Measurements from ENCODE around the gene TMIE. TPM values are rescaled to one million over a fixed set of nuclear protein-coding genes. Genes with fewer than 3 reads are reported as not detected.

TMIE gene
- total and polyA plus RNA-seq, 10 of the 15 experiments (the other 5 are each of a cell fraction or from before 2014, with no cell fraction given): not detected

DNA sequence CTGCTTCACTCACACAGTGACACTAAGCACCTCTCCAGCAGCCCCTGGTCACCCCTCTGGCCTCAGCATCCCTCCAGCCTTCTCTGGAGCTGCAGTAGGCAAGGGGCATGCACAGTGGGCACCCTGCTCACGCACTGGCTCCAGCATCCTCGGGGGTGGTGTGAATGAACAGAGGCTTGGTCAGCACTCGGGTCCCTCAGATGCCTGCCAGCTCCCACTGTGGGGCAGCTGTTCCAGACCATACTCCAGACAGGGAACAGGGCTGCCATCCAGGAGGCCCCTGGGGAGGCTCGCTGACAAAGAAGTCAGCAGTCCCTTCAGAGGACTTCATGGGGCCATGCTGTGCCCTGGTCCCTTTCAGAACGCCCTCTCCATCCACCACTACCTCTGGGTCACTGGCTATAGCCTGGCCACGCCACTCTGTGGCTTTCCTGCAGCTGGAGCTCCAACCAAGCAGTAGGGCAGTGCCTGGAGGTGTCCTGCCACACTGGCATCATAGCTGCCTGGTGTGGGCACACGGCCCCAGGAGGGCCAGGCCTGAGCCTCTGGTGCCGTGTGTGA, 34.1 kb upstream of the TMIE start (continued):
- TF ChIP-seq BMI1 (IDR thresholded peaks at IDR 0.05; ENCODE audit: borderline replicate concordance): no peak

DNA sequence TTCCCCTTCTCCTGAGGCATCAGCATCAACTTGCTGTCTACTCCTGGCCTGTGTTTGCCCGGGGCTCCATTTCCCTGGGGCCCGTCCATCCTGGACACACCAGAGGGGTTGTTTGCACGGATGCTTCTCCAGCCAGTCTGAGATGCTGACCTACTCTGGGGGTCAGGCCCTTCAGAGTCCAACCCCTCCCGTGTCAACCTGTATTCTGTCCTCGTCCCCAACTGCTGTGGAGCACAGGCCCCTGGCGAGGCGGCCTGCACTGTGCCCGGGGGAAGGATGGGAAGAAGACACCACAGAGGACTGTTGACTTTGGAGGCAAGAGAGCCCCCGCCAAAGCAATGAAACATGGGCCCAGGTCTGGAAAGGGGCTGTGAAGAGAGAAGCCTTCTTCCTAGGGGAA, 33.5 kb upstream of the TMIE start:
- no peak overlapping the region for H3K27ac ChIP-seq (ENCODE audit: control insufficient read depth, insufficient read depth)
- CTCF ChIA-PET: no interaction called here
- no peak overlapping the region for H3K9ac ChIP-seq (ENCODE audit: control insufficient read depth, insufficient read depth, low read length)
- peaks cover 0 to 1% of the 10 kb centered on the region in 2 experiments; a peak in 3 of 4 replicates for H3K27me3 ChIP-seq (replicated peaks in 1 of 2; ENCODE audit: control insufficient read depth in 2 of 2, insufficient read depth in 2 of 2, low read length in 1 of 2)
- H3K4me3 ChIP-seq: no peak overlapping the region
- DNase-seq (ENCODE audit: low read depth, low spot score): no peak
- no peak for ATAC-seq
- no TSS peak for BruUV-seq (replicated peaks)
- SMC1A ChIA-PET (ENCODE audit: uncharacterized antibody, unreplicated experiment): no interaction called here
- 26% methylated on average over 8 of the region's 9 CpGs for WGBS (ENCODE audit: insufficient coverage, insufficient replicate concordance, low lambda C conversion rate, missing lambda C conversion rate)
- RAD21 ChIA-PET (ENCODE audit: unreplicated experiment): no interaction called here
- no peaks in the 10 kb centered on the region for H3K36me3 ChIP-seq (ENCODE audit: control insufficient read depth in 2 of 2, insufficient read depth in 2 of 2, low read length in 1 of 2)
- no peak overlapping the region for H3K4me2 ChIP-seq (ENCODE audit: control insufficient read depth, insufficient read depth)
- no peaks in the 10 kb centered on the region for H3K79me2 ChIP-seq (ENCODE audit: control insufficient read depth, insufficient read depth, low read length)
- intact Hi-C loops (cut with micrococcal nuclease; ENCODE audit: unreplicated experiment): no loop called here
- no peaks in the 10 kb centered on the region for H3K9me3 ChIP-seq (replicated peaks; ENCODE audit: control insufficient read depth, insufficient read depth, low read length)
- POLR2A ChIA-PET: no interaction called here
- no peak overlapping the region for H2AFZ ChIP-seq (ENCODE audit: control insufficient read depth, low read depth, low read length)
- H4K20me1 ChIP-seq (ENCODE audit: control insufficient read depth, insufficient read depth): no peaks in the 10 kb centered on the region; the same call in 1 of the 2 replicates
- in situ Hi-C loops (cut with MboI): no loop called here
- H3K4me1 ChIP-seq (ENCODE audit: control insufficient read depth, insufficient read depth, low read length): no peaks in the 10 kb centered on the region
- no peak for FAIRE-seq
- TF ChIP-seq, protein P1, sequence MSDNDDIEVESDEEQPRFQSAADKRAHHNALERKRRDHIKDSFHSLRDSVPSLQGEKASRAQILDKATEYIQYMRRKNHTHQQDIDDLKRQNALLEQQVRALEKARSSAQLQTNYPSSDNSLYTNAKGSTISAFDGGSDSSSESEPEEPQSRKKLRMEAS (IDR thresholded peaks at IDR 0.05; ENCODE audit: low read depth, low read length): no peak
- TF ChIP-seq ZNF622 (IDR thresholded peaks at IDR 0.05) (no peak), BRCA1 (IDR thresholded peaks at IDR 0.05; ENCODE audit: low read depth, low read length) (no peak), CREB1 (IDR thresholded peaks at IDR 0.05; ENCODE audit: low read depth) (no peak), SMC3 (IDR thresholded peaks at IDR 0.05; ENCODE audit: borderline replicate concordance, low read length) (no peak), IRF4 (IDR thresholded peaks at IDR 0.05; ENCODE audit: low read depth, low read length) (no peak), CBFB (IDR thresholded peaks at IDR 0.05; ENCODE audit: low read depth) (no peak), RBBP5 (conservative IDR thresholded peaks at IDR 0.05) (no peak), ETV6 (conservative IDR thresholded peaks at IDR 0.05 in 1 of 2, IDR thresholded peaks at IDR 0.05 in 1 of 2; ENCODE audit: borderline replicate concordance in 1 of 2, low read depth in 1 of 2) (no peak), CHD2 (IDR thresholded peaks at IDR 0.05; ENCODE audit: borderline replicate concordance, low read depth, low read length) (no peak), NFXL1 (IDR thresholded peaks at IDR 0.05; ENCODE audit: borderline replicate concordance) (no peak), GABPA (IDR thresholded peaks at IDR 0.05; ENCODE audit: low read depth) (no peak)
- TF ChIP-seq, protein P2, sequence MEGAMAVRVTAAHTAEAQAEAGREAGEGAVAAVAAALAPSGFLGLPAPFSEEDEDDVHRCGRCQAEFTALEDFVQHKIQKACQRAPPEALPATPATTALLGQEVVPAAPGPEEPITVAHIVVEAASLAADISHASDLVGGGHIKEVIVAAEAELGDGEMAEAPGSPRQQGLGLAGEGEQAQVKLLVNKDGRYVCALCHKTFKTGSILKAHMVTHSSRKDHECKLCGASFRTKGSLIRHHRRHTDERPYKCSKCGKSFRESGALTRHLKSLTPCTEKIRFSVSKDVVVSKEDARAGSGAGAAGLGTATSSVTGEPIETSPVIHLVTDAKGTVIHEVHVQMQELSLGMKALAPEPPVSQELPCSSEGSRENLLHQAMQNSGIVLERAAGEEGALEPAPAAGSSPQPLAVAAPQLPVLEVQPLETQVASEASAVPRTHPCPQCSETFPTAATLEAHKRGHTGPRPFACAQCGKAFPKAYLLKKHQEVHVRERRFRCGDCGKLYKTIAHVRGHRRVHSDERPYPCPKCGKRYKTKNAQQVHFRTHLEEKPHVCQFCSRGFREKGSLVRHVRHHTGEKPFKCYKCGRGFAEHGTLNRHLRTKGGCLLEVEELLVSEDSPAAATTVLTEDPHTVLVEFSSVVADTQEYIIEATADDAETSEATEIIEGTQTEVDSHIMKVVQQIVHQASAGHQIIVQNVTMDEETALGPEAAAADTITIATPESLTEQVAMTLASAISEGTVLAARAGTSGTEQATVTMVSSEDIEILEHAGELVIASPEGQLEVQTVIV (IDR thresholded peaks at IDR 0.05; ENCODE audit: borderline replicate concordance, partially characterized antibody): no peak
- TF ChIP-seq, protein P3, sequence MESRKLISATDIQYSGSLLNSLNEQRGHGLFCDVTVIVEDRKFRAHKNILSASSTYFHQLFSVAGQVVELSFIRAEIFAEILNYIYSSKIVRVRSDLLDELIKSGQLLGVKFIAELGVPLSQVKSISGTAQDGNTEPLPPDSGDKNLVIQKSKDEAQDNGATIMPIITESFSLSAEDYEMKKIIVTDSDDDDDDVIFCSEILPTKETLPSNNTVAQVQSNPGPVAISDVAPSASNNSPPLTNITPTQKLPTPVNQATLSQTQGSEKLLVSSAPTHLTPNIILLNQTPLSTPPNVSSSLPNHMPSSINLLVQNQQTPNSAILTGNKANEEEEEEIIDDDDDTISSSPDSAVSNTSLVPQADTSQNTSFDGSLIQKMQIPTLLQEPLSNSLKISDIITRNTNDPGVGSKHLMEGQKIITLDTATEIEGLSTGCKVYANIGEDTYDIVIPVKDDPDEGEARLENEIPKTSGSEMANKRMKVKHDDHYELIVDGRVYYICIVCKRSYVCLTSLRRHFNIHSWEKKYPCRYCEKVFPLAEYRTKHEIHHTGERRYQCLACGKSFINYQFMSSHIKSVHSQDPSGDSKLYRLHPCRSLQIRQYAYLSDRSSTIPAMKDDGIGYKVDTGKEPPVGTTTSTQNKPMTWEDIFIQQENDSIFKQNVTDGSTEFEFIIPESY (IDR thresholded peaks at IDR 0.05): no peak

Measured in GM12878 (cell line).